Endothelial cell of umbilical vein (primary cell): ENCODE results near the gene RPL7L1. TPM values are rescaled to one million over a fixed set of nuclear protein-coding genes. Genes with fewer than 3 reads are reported as not detected.

ENCODE experiments used
- Bru-seq: library from RNA; stranded (reverse); fragments of 400-500 nt; gene quantifications from one replicate; lab custom pipeline; 2021; lab: Mats Ljungman, UMichigan
- BruChase-seq, 2 experiments: library from RNA; stranded (reverse); fragments of 400-500 nt; gene quantifications; one replicate each; lab custom pipeline; 2021; lab: Mats Ljungman, UMichigan
- BruUV-seq: library from RNA; stranded (reverse); fragments of 400-500 nt; replicated peaks from 2 replicates; lab custom pipeline; 2021; lab: Mats Ljungman, UMichigan
- CTCF ChIA-PET: fragments of 300-600, 350-600 bp; sonication (Branson Sonifier 250); formaldehyde crosslinking; loops from one replicate; lab custom pipeline; 2021; ENCODE audit warnings: antibody characterized with exemption, inconsistent platforms; lab: Charles Lee
- POLR2A ChIA-PET: fragments of 300-600, 350-600 bp; sonication (Branson Sonifier 250); formaldehyde crosslinking; loops from one replicate; lab custom pipeline; 2021; ENCODE audit warnings: antibody characterized with exemption, inconsistent platforms; lab: Charles Lee
- DNase-seq: peaks from one replicate; pipeline ENCODE4 v3.0.0-alpha.2; 2011; ENCODE audit warnings: low read depth, low spot score
- FAIRE-seq: peaks from 2 replicates; lab custom pipeline; 2011; peaks lifted over from hg19 to GRCh38; lab: Jason Lieb, UNC
- H2AFZ ChIP-seq: 2 replicates; pipeline ENCODE4 v1.6.0; 2012; ENCODE audit warnings: low read depth, low read length, control low read depth, inconsistent platforms
- H3K27ac ChIP-seq: 2 replicates; pipeline ENCODE4 v1.5.1; 2011; ENCODE audit warnings: low read depth, mild to moderate bottlenecking, control low read depth, low read length, moderate library complexity; ENCODE audit not compliant: insufficient read depth
- H3K27me3 ChIP-seq, 2 experiments: 2 replicates each; pipeline versions ENCODE4 v1.6.0 to v1.6.1; 2011; ENCODE audit warnings: low read length in 2 of 2, mixed read lengths in 1 of 2; ENCODE audit not compliant: control insufficient read depth in 2 of 2, insufficient read depth in 2 of 2
- H3K36me3 ChIP-seq, 2 experiments: 2 replicates in 1 of 2; 3 replicates in 1 of 2; pipeline ENCODE4 v1.5.1; 2011; ENCODE audit warnings: low read length in 2 of 2, mild to moderate bottlenecking in 1 of 2, moderate library complexity in 1 of 2; ENCODE audit not compliant: control insufficient read depth in 2 of 2, insufficient read depth in 2 of 2; ENCODE audit errors: extremely low read depth in 1 of 2
- H3K4me1 ChIP-seq: 3 replicates; pipeline ENCODE4 v1.5.1; 2011; ENCODE audit warnings: mild to moderate bottlenecking, low read length; ENCODE audit not compliant: control insufficient read depth, insufficient read depth; ENCODE audit errors: extremely low read depth
- H3K4me2 ChIP-seq: 2 replicates; pipeline ENCODE4 v1.6.1; 2011; ENCODE audit warnings: low read length, control low read depth, mixed read lengths; ENCODE audit not compliant: insufficient read depth
- H3K4me3 ChIP-seq, 3 experiments: fragments of 200-600 bp in 1 of 3; sonication (generic), shearing (Covaris generic) in 1 of 3; replicated peaks in 1 of 3; 2 replicates each; pipeline ENCODE4 v1.5.1; 2011 to 2016; ENCODE audit warnings: control low read depth in 3 of 3, low read length in 3 of 3, mild to moderate bottlenecking in 2 of 3, inconsistent platforms in 1 of 3, low read depth in 1 of 3, moderate library complexity in 1 of 3; ENCODE audit not compliant: insufficient read depth in 1 of 3
- H3K79me2 ChIP-seq: 2 replicates; pipeline ENCODE4 v1.6.0; 2012; ENCODE audit warnings: low read length, inconsistent platforms; ENCODE audit not compliant: control insufficient read depth, insufficient read depth
- H3K9ac ChIP-seq: replicated peaks from 2 replicates; pipeline ENCODE3; 2011; ENCODE audit warnings: low read length, control low read depth; ENCODE audit not compliant: insufficient read depth; ENCODE audit errors: extremely low read depth
- H3K9me1 ChIP-seq: replicated peaks from 3 replicates; pipeline ENCODE4 v1.6.0; 2011; ENCODE audit warnings: mild to moderate bottlenecking, low read length; ENCODE audit not compliant: control insufficient read depth, insufficient read depth; ENCODE audit errors: extremely low read depth
- H3K9me3 ChIP-seq: replicated peaks from 2 replicates; pipeline ENCODE4 v1.5.1; 2012; ENCODE audit warnings: low read length, inconsistent platforms; ENCODE audit not compliant: control insufficient read depth, insufficient read depth
- H4K20me1 ChIP-seq: replicated peaks from 2 replicates; pipeline ENCODE3; 2011; ENCODE audit warnings: mild to moderate bottlenecking, low read length; ENCODE audit not compliant: control insufficient read depth, insufficient read depth; ENCODE audit errors: extremely low read depth
- CTCF ChIP-seq, 2 donors: IDR thresholded peaks; 1 replicate in 1 of 2; 2 replicates in 1 of 2; pipeline ENCODE4 v1.5.1; 2011; ENCODE audit warnings: low read length in 2 of 2, mild to moderate bottlenecking in 2 of 2, moderate library complexity in 2 of 2, control low read depth in 1 of 2, inconsistent platforms in 1 of 2, low read depth in 1 of 2; ENCODE audit not compliant: insufficient read depth in 1 of 2; ENCODE audit errors: extremely low read depth in 1 of 2
- EZH2 ChIP-seq: IDR thresholded peaks from 2 replicates; pipeline ENCODE4 v1.6.1; 2012; ENCODE audit warnings: borderline replicate concordance, low read depth, mild to moderate bottlenecking, moderate library complexity, low read length, inconsistent platforms; ENCODE audit not compliant: severe bottlenecking
- FOS ChIP-seq: IDR thresholded peaks from 2 replicates; pipeline ENCODE4 v1.6.1; 2011; ENCODE audit warnings: mild to moderate bottlenecking, low read length, moderate library complexity, borderline replicate concordance; ENCODE audit not compliant: insufficient read depth
- GATA2 ChIP-seq: IDR thresholded peaks from 2 replicates; pipeline ENCODE4 v1.7.0; 2011; ENCODE audit warnings: low read depth, mild to moderate bottlenecking, moderate library complexity, mixed read lengths, low read length; ENCODE audit not compliant: insufficient read length, insufficient read depth
- JUN ChIP-seq: IDR thresholded peaks from 2 replicates; pipeline ENCODE4 v1.6.1; 2011; ENCODE audit warnings: borderline replicate concordance, low read depth; ENCODE audit not compliant: insufficient read length, insufficient read depth
- MAX ChIP-seq: IDR thresholded peaks from 2 replicates; pipeline ENCODE4 v1.6.1; 2011; ENCODE audit not compliant: insufficient read depth, insufficient read length
- MYC ChIP-seq: IDR thresholded peaks from one replicate; pipeline ENCODE4 v1.6.1; 2011; ENCODE audit warnings: mild to moderate bottlenecking, low read depth, low read length
- POLR2A ChIP-seq: IDR thresholded peaks from 2 replicates; pipeline ENCODE4 v1.6.1; 2012; ENCODE audit warnings: low read depth, mild to moderate bottlenecking, control low read depth, low read length
- POLR2AphosphoS5 ChIP-seq: IDR thresholded peaks from 2 replicates; pipeline ENCODE4 v1.6.1; 2012; ENCODE audit warnings: low read depth, mild to moderate bottlenecking, control low read depth, low read length, moderate library complexity; ENCODE audit not compliant: insufficient read depth
- dilution Hi-C: fragments of 300-500 bp; cut with MboI; formaldehyde crosslinking; loops from one replicate; pipeline ENCODE4 v1.15.0; 2019; ENCODE audit warnings: low sequenced_read_pairs; ENCODE audit not compliant: extremely low pct_ligation_motif_present
- intact Hi-C: fragments of 100-400 bp; cut with micrococcal nuclease; formaldehyde crosslinking; loops from one replicate; pipeline ENCODE4 v1.10.0; 2022
- long read RNA-seq: library from polyadenylated mRNA; stranded (forward); transcript quantifications from one replicate; pipeline ENCODE4 v2.0.0, GENCODE V29; 2021
- polyA minus RNA-seq, 3 experiments: library from RNA; depleted of rRNA, polyadenylated mRNA; stranded (reverse); fragments of >200 nt; gene quantifications; 1 replicate in 1 of 3; 2 replicates in 2 of 3; pipeline ENCODE4 v1.2.3, GENCODE V29; 2011
- polyA plus RNA-seq, 4 experiments: library from polyadenylated mRNA; depleted of rRNA in 3 of 4; stranded (reverse) in 3 of 4; unstranded in 1 of 4; fragments of >200 nt; gene quantifications; 2 replicates each; pipeline versions ENCODE4 v1.2.1 to v1.2.3, GENCODE V29; 2011 to 2012; ENCODE audit warnings: missing spikeins in 1 of 4
- total RNA-seq: library from RNA; stranded (reverse); gene quantifications from 2 replicates; pipeline ENCODE4 v1.2.3, GENCODE V29; 2021

The RPL7L1 gene
- total RNA-seq (94.4 and 103 TPM in 2 replicates), polyA plus RNA-seq (31.1 and 36.9 TPM in 2 replicates), polyA minus RNA-seq (48.1 and 48.9 TPM in 2 replicates), Bru-seq, nascent RNA (percentile 92 among the genes with signal in this experiment), BruChase-seq, experiment 1, labeled RNA remaining after a 6-hour chase (percentile 96 among the genes with signal in this experiment), BruChase-seq, experiment 2, labeled RNA remaining after a 2-hour chase (percentile 97 among the genes with signal in this experiment)
- polyA plus RNA-seq (2011; cell fraction: cytosol; rRNA removed): 45.1 and 46.4 TPM in 2 replicates
- polyA plus RNA-seq (2011; cell fraction: nucleus; rRNA removed): 22.7 and 29.3 TPM in 2 replicates
- polyA plus RNA-seq (2012): 76.1 and 116 TPM in 2 replicates
- polyA minus RNA-seq (2011; cell fraction: cytosol; rRNA and poly(A)+ RNA removed): 47.2 TPM
- polyA minus RNA-seq (2011; cell fraction: nucleus; rRNA and poly(A)+ RNA removed): 33.2 and 38.6 TPM in 2 replicates
- long read RNA-seq, full-length matches to known transcripts: 144 of 201 reads
- long read RNA-seq, partial matches to known transcripts: 19 of 201 reads
- long read RNA-seq, other reads (novel, unspliced or antisense): 38 of 201 reads

- Histone ChIP-seq H3K27ac (peak within 1 kb of the TSS; percentile 68), H3K9me1 (no peaks in the 10 kb centered on the region), H3K9ac (peak within 1 kb of the TSS; percentile 94), H3K36me3 (peaks cover 15 to 16% of the 10 kb centered on the region in 2 experiments), H4K20me1 (no peaks in the 10 kb centered on the region), H3K79me2 (peaks cover 36% of the 10 kb centered on the region), H3K9me3 (no peaks in the 10 kb centered on the region), H3K27me3 (no peaks in the 10 kb centered on the region), H2AFZ (peak within 1 kb of the TSS; percentile 75), H3K4me3 (peak within 1 kb of the TSS; percentile 77 to 91 (median 86)), H3K4me1 (peaks cover 6% of the 10 kb centered on the region), H3K4me2 (peak within 1 kb of the TSS; percentile 76)
- intact Hi-C loops (loop anchor here (1.0 to 5.0 kb wide), 4 partner anchors 11 to 662 kb away; partner anchors contain the start of genes BICRAL, MRPS10 and TBCC), dilution Hi-C loops (no loop called here)
- FAIRE-seq (peak; percentile 98), DNase-seq (peak; percentile 90)
- TSS peak; percentile 96 for BruUV-seq
- ChIA-PET CTCF (interaction anchor here (0.8 to 4.8 kb wide), 4 partner anchors 97 to 217 kb away, joined by 4 to 49 read pairs (median 8); no protein-coding TSS in a partner anchor), POLR2A (interaction anchor here (1.0 to 1.8 kb wide), 5 partner anchors 11 to 218 kb away, joined by 3 to 14 read pairs (median 5); partner anchors contain the start of genes BICRAL and TBCC)
- no peak for TF ChIP-seq CTCF (IDR thresholded peaks at IDR 0.05; ENCODE audit: extremely low read depth in 1 of 2, insufficient read depth in 1 of 2, low read depth in 1 of 2, low read length in 2 of 2)
- peak; percentile 91 for TF ChIP-seq POLR2A
- TF ChIP-seq MYC: peak; percentile 92
- no peak for TF ChIP-seq FOS
- no peak for TF ChIP-seq EZH2
- TF ChIP-seq JUN: no peak
- no peak for TF ChIP-seq GATA2
- peak; percentile 67 for TF ChIP-seq MAX
- TF ChIP-seq POLR2AphosphoS5: peak; percentile 51
Measured at GRCh38 chr6:42879372-42880239, at the start of gene RPL7L1. TSS of gene RPL7L1 (plus strand) at chr6:42879616. CDS start at chr6:42879911, 295 bp downstream.
